Small intestine (tissue), 7 donors: ENCODE measurements around the gene RND1. TPM values are rescaled to one million over a fixed set of nuclear protein-coding genes. Genes with fewer than 3 reads are reported as not detected.
"Not testable (repeated sequence)": the region's sequence is repeated elsewhere in the genome, so short reads cannot be mapped to it uniquely, and the experiment has no call there.

ENCODE experiments used
- DNase-seq, 2 donors: peaks; one replicate each; pipeline versions ENCODE4 v3.0.0 to v3.0.0-alpha.2; 2013
- FAIRE-seq: peaks from 2 replicates; lab custom pipeline; 2012; peaks lifted over from hg19 to GRCh38; lab: Jason Lieb, UNC
- H3K27ac ChIP-seq, 3 donors: one replicate each; pipeline ENCODE4 v1.5.1; 2013; ENCODE audit warnings: low read length in 2 of 3, mild to moderate bottlenecking in 2 of 3, control low read depth in 1 of 3, inconsistent platforms in 1 of 3, low read depth in 1 of 3, moderate library complexity in 1 of 3
- H3K27me3 ChIP-seq, 3 donors: one replicate each; pipeline ENCODE4 v1.6.1; 2013; ENCODE audit warnings: low read length in 3 of 3, inconsistent platforms in 1 of 3; ENCODE audit not compliant: control insufficient read depth in 3 of 3, insufficient read depth in 3 of 3
- H3K36me3 ChIP-seq, 3 donors: one replicate each; pipeline ENCODE4 v1.6.1; 2013; ENCODE audit warnings: low read length in 3 of 3, inconsistent platforms in 1 of 3, low read depth in 1 of 3, mild to moderate bottlenecking in 1 of 3, moderate library complexity in 1 of 3; ENCODE audit not compliant: control insufficient read depth in 3 of 3, insufficient read depth in 2 of 3
- H3K4me1 ChIP-seq, 3 donors: one replicate each; pipeline ENCODE4 v1.6.1; 2013; ENCODE audit warnings: low read length in 2 of 3, inconsistent platforms in 1 of 3, low read depth in 1 of 3, mild to moderate bottlenecking in 1 of 3, moderate library complexity in 1 of 3; ENCODE audit not compliant: control insufficient read depth in 3 of 3, insufficient read depth in 2 of 3
- H3K4me3 ChIP-seq, 3 donors: one replicate each; pipeline ENCODE4 v1.5.1; 2013; ENCODE audit warnings: low read length in 3 of 3, control low read depth in 1 of 3, inconsistent platforms in 1 of 3, low read depth in 1 of 3, mild to moderate bottlenecking in 1 of 3, moderate library complexity in 1 of 3
- H3K9me3 ChIP-seq, 2 donors: one replicate each; pipeline ENCODE4 v1.6.1; 2013; ENCODE audit warnings: low read depth in 1 of 2, low read length in 1 of 2; ENCODE audit not compliant: control insufficient read depth in 2 of 2, insufficient read depth in 1 of 2
- WGBS, 3 donors: extraction: QIAGEN DNeasy Blood & Tissue Kit; methylation state at CpG; one replicate each; pipeline ENCODE4 v1.1.7; 2013; 5-methylcytosine and 5-hydroxymethylcytosine counted together
- polyA plus RNA-seq, 4 donors: library from polyadenylated mRNA; stranded (reverse) in 3 of 4; unstranded in 1 of 4; fragments of 200-250 nt in 3 of 4; fragments of 120-200 nt in 1 of 4; gene quantifications; one replicate each; pipeline versions ENCODE4 v1.2.1 to v1.2.3, GENCODE V29; 2013
- donor health status: healthy with polysubstance abuse.
- donor health status: control.
- donor health status: control.
- donor health status: Bipolar disorder and iron deficiency.
- donor health status: healthy.

Gene RND1
- polyA plus RNA-seq, 4 donors: 1.3 to 6.3 (median 4.3) TPM

DNA sequence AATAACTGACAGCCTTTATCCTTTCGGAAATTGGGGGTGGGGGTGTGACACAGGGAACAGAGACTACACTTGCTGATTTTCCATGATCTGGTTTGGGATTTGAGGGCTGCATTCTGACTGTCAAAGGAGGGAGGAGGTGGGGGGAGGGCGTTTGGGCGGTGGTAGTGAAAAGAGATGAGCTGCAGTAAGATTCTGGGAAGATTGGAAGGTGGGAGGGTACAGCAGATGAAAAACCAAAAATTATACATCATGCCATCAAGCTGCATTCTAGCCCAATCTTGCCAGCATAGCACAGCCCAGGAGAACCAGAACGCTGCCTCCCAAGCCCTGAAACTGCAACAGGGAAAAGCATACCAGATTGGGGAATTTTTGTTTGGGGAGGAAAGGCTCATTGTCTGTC, 2.4 kb downstream of the RND1 start:
- H3K9me3 ChIP-seq: no peaks in the 10 kb centered on the region
- peaks cover 0 to 7% (median 4%) of the 10 kb centered on the region in 3 donors for H3K4me1 ChIP-seq
- H3K27me3 ChIP-seq: peaks cover 0 to 16% (median 0%) of the 10 kb centered on the region in 3 donors
- peaks cover 0 to 17% (median 0%) of the 10 kb centered on the region in 3 donors for H3K36me3 ChIP-seq
- FAIRE-seq (no peak), DNase-seq (no peak)
- WGBS, 3 donors: 77 to 95% (median 86%) methylated on average over 4 of the region's 4 CpGs
- no peak overlapping the region for H3K27ac ChIP-seq
- H3K4me3 ChIP-seq: no peak overlapping the region

- Histone ChIP-seq H3K4me3 (no peak overlapping the region), H3K9me3 (no peaks in the 10 kb centered on the region), H3K27me3 (peaks cover 0 to 16% (median 0%) of the 10 kb centered on the region in 3 donors), H3K27ac (no peak overlapping the region), H3K4me1 (peaks cover 0 to 7% (median 4%) of the 10 kb centered on the region in 3 donors), H3K36me3 (peaks cover 0 to 21% (median 0%) of the 10 kb centered on the region in 3 donors)
- 73 to 92% (median 91%) methylated on average over 5 of the region's 5 CpGs for WGBS, 3 donors
- FAIRE-seq (no peak), DNase-seq (no peak)
These were observed 2.9 kb downstream of the RND1 start for GRCh38 chr12:48862760-48863159.

DNA sequence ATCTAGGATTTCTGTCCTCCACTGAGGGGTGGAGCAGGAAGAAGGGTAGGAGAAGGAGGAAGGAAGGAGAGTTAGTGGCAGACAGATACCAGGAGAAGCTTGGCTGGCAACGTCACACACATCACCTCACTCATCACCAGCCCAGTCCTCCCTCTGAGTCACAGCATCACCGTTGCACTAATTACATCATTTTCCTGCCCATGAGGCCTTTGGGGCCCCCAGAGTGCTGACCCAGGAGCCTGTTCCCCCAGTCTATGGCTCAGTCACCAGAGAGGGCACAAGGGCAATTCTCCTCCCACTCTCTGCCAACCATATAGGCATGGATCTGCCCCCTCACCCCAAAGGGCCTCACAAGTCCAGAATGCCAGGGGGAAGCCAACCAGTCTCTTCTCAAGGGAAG, 4.6 kb downstream of the RND1 start:
- H3K4me3 ChIP-seq: no peak overlapping the region
- peaks cover 0 to 16% (median 0%) of the 10 kb centered on the region in 3 donors for H3K27me3 ChIP-seq
- FAIRE-seq (no peak), DNase-seq (no peak)
- H3K9me3 ChIP-seq: no peaks in the 10 kb centered on the region
- peaks cover 0 to 27% (median 0%) of the 10 kb centered on the region in 3 donors for H3K36me3 ChIP-seq
- 24 to 60% (median 47%) methylated on average over 2 of the region's 2 CpGs for WGBS, 3 donors
- peaks cover 0 to 7% (median 4%) of the 10 kb centered on the region in 3 donors for H3K4me1 ChIP-seq
- H3K27ac ChIP-seq: no peak overlapping the region

GRCh38 chr12:48860236-48860635, 5.4 kb downstream of the RND1 start:
- H3K9me3 ChIP-seq, DNase-seq, H3K4me3 ChIP-seq, H3K4me1 ChIP-seq, FAIRE-seq, H3K27ac ChIP-seq: not testable (repeated sequence)
- peaks cover 0 to 27% (median 0%) of the 10 kb centered on the region in 3 donors for H3K36me3 ChIP-seq
- peaks cover 0 to 16% (median 0%) of the 10 kb centered on the region in 3 donors for H3K27me3 ChIP-seq
- WGBS, 3 donors: 91 to 93% (median 92%) methylated on average over 5 of the region's 5 CpGs

DNA sequence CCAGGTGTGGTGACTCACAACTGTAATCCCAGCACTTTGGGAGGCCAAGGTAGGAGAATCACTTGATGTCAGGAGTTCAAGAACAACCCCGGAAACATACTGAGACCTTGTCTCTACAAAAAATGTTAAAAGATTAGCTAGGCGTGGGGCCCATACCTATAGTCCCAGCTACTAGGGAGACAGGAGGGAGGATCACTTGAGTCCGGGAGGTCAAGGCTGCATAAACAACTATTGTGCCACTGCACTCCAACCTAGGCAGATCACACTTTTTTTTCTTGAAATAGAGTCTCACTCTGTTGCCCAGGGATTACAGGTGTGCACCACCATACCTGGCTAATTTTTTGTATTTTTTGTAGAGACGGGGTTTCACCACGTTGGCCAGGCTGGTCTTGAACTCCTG, 6.1 kb downstream of the RND1 start:
- no peak for FAIRE-seq

DNA sequence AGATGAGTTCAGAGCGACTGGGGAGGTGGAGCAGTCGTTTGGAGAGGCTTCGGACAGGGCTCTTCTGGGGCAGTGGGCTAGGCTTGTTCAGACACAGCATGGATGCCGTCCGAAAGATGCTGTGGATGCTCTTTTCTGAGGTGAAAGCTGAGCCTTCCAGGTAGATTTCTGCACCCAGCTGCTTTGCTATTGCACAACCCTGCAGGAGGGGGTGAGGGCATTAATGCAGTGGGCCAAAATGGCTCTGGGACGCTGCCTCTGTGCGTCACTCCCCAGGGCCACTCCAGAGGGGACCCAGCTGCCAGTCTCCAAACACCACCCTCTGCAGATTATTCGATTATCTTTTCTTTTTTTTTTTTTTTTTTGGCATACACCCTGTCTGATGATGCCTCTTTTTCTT, 7.6 kb downstream of the RND1 start:
- Histone ChIP-seq H3K4me3 (no peak overlapping the region), H3K27ac (no peak overlapping the region), H3K4me1 (peaks cover 0 to under 1% (median 0%) of the 10 kb centered on the region in 3 donors), H3K36me3 (peaks cover 0 to 27% (median 0%) of the 10 kb centered on the region in 3 donors), H3K27me3 (no peaks in the 10 kb centered on the region), H3K9me3 (no peaks in the 10 kb centered on the region)
- WGBS, 3 donors: 82 to 88% (median 87%) methylated on average over 8 of the region's 8 CpGs
- DNase-seq: no peak
- no peak for FAIRE-seq

More for the DNA sequence above, 6.1 kb downstream of the RND1 start:
- H3K4me3 ChIP-seq: no peak overlapping the region
- peaks cover 0 to 27% (median 0%) of the 10 kb centered on the region in 3 donors for H3K36me3 ChIP-seq
- H3K9me3 ChIP-seq: no peaks in the 10 kb centered on the region
- no peak for DNase-seq
- peaks cover 0 to 12% (median 0%) of the 10 kb centered on the region in 3 donors for H3K27me3 ChIP-seq
- WGBS, 3 donors: 91 to 96% (median 92%) methylated on average over 5 of the region's 5 CpGs
- H3K27ac ChIP-seq: no peak overlapping the region
- no peaks in the 10 kb centered on the region for H3K4me1 ChIP-seq

GRCh38 chr12:48857278-48857994, 8.2 kb downstream of the RND1 start:
- WGBS, 3 donors: 82 to 90% (median 87%) methylated on average over 13 of the region's 13 CpGs
- Histone ChIP-seq H3K27me3 (no peaks in the 10 kb centered on the region), H3K4me3 (no peak overlapping the region), H3K27ac (no peak overlapping the region), H3K4me1 (peaks cover 0 to 6% (median 0%) of the 10 kb centered on the region in 3 donors), H3K9me3 (no peaks in the 10 kb centered on the region), H3K36me3 (peaks cover 0 to 27% (median 0%) of the 10 kb centered on the region in 3 donors)
- no peak for DNase-seq
- FAIRE-seq: no peak

- no peaks in the 10 kb centered on the region for H3K9me3 ChIP-seq
- 67 to 70% (median 68%) methylated on average over 2 of the region's 2 CpGs for WGBS, 3 donors
- DNase-seq (no peak), FAIRE-seq (no peak)
- no peak overlapping the region for H3K4me3 ChIP-seq
- H3K4me1 ChIP-seq: peaks cover 0 to 7% (median 0%) of the 10 kb centered on the region in 3 donors
- no peak overlapping the region for H3K27ac ChIP-seq
- peaks cover 0 to 22% (median 0%) of the 10 kb centered on the region in 3 donors for H3K36me3 ChIP-seq
- no peaks in the 10 kb centered on the region for H3K27me3 ChIP-seq
These were observed 9.3 kb downstream of the RND1 start for GRCh38 chr12:48856379-48856778.
